ENCODE measurements around the gene KCNA10. TPM values are rescaled to one million over a fixed set of nuclear protein-coding genes. Genes with fewer than 3 reads are reported as not detected.

The KCNA10 gene
- total RNA-seq, 1 donor from 2014 or later = not detected

- H3K27ac Mint-ChIP-seq (ENCODE audit: unreplicated experiment) = no peak overlapping the region
Measured at GRCh38 chr1:110490791-110491451, 28.1 kb downstream of the KCNA10 start.

GRCh38 chr1:110489973-110490542 is 28.9 kb downstream of the KCNA10 start:
- H3K4me3 Mint-ChIP-seq (ENCODE audit: unreplicated experiment) = no peak overlapping the region
- TF ChIP-seq CTCF (IDR thresholded peaks at IDR 0.05; ENCODE audit: partially characterized antibody, unreplicated experiment) = no peak
- H3K36me3 Mint-ChIP-seq (ENCODE audit: unreplicated experiment) = no peaks in the 10 kb centered on the region
- no peak overlapping the region for H3K27ac Mint-ChIP-seq (ENCODE audit: unreplicated experiment)
- H3K9me3 Mint-ChIP-seq (ENCODE audit: unreplicated experiment) = peaks cover 3% of the 10 kb centered on the region
- no peak for DNase-seq
- peaks cover 10% of the 10 kb centered on the region for H3K27me3 Mint-ChIP-seq (ENCODE audit: unreplicated experiment)
- H3K4me1 Mint-ChIP-seq (ENCODE audit: low read depth, unreplicated experiment) = peaks cover 2% of the 10 kb centered on the region

More at GRCh38 chr1:110490791-110491451, 28.1 kb downstream of the KCNA10 start:
- peaks cover 10% of the 10 kb centered on the region for H3K27me3 Mint-ChIP-seq (ENCODE audit: unreplicated experiment)
- H3K4me1 Mint-ChIP-seq (ENCODE audit: low read depth, unreplicated experiment) = peaks cover 7% of the 10 kb centered on the region
- no peaks in the 10 kb centered on the region for H3K36me3 Mint-ChIP-seq (ENCODE audit: unreplicated experiment)
- peaks cover 3% of the 10 kb centered on the region for H3K9me3 Mint-ChIP-seq (ENCODE audit: unreplicated experiment)
- no peak for DNase-seq
- H3K4me3 Mint-ChIP-seq (ENCODE audit: unreplicated experiment) = no peak overlapping the region
- TF ChIP-seq CTCF (IDR thresholded peaks at IDR 0.05; ENCODE audit: partially characterized antibody, unreplicated experiment) = no peak

GRCh38 chr1:110489406-110489805 is 29.6 kb downstream of the KCNA10 start:
- H3K36me3 Mint-ChIP-seq (ENCODE audit: unreplicated experiment) = no peaks in the 10 kb centered on the region
- no peak for TF ChIP-seq CTCF (IDR thresholded peaks at IDR 0.05; ENCODE audit: partially characterized antibody, unreplicated experiment)
- no peak overlapping the region for H3K27ac Mint-ChIP-seq (ENCODE audit: unreplicated experiment)
- H3K27me3 Mint-ChIP-seq (ENCODE audit: unreplicated experiment) = peaks cover 10% of the 10 kb centered on the region
- H3K9me3 Mint-ChIP-seq (ENCODE audit: unreplicated experiment) = peaks cover 3% of the 10 kb centered on the region
- no peaks in the 10 kb centered on the region for H3K4me1 Mint-ChIP-seq (ENCODE audit: low read depth, unreplicated experiment)
- DNase-seq = no peak
- H3K4me3 Mint-ChIP-seq (ENCODE audit: unreplicated experiment) = no peak overlapping the region

GRCh38 chr1:110488867-110489266 is 30.1 kb downstream of the KCNA10 start:
- H3K36me3 Mint-ChIP-seq (ENCODE audit: unreplicated experiment) = no peaks in the 10 kb centered on the region
- peaks cover 10% of the 10 kb centered on the region for H3K27me3 Mint-ChIP-seq (ENCODE audit: unreplicated experiment)
- TF ChIP-seq CTCF (IDR thresholded peaks at IDR 0.05; ENCODE audit: partially characterized antibody, unreplicated experiment) = no peak
- no peak for DNase-seq
- no peaks in the 10 kb centered on the region for H3K4me1 Mint-ChIP-seq (ENCODE audit: low read depth, unreplicated experiment)
- no peak overlapping the region for H3K27ac Mint-ChIP-seq (ENCODE audit: unreplicated experiment)
- no peak overlapping the region for H3K4me3 Mint-ChIP-seq (ENCODE audit: unreplicated experiment)
- H3K9me3 Mint-ChIP-seq (ENCODE audit: unreplicated experiment) = peaks cover 2% of the 10 kb centered on the region

GRCh38 chr1:110488161-110488560 is 30.8 kb downstream of the KCNA10 start:
- no peak overlapping the region for H3K27ac Mint-ChIP-seq (ENCODE audit: unreplicated experiment)
- no peak for TF ChIP-seq CTCF (IDR thresholded peaks at IDR 0.05; ENCODE audit: partially characterized antibody, unreplicated experiment)
- DNase-seq = no peak
- peaks cover 3% of the 10 kb centered on the region for H3K27me3 Mint-ChIP-seq (ENCODE audit: unreplicated experiment)
- H3K9me3 Mint-ChIP-seq (ENCODE audit: unreplicated experiment) = peaks cover 2% of the 10 kb centered on the region
- no peaks in the 10 kb centered on the region for H3K36me3 Mint-ChIP-seq (ENCODE audit: unreplicated experiment)
- H3K4me3 Mint-ChIP-seq (ENCODE audit: unreplicated experiment) = no peak overlapping the region
- no peaks in the 10 kb centered on the region for H3K4me1 Mint-ChIP-seq (ENCODE audit: low read depth, unreplicated experiment)
